Psoas muscle (tissue), 8 donors: ENCODE data around the gene ZNF646. TPM values are rescaled to one million over a fixed set of nuclear protein-coding genes. Genes with fewer than 3 reads are reported as not detected.

Experiments
- ATAC-seq, 4 donors: fragments of 200-7000 bp; cut with Tn5 transposase; one replicate each; pipeline ENCODE4 v1.9.1; 2020; ENCODE audit warnings: moderate library complexity in 3 of 4, mild to moderate bottlenecking in 2 of 4
- DNase-seq, 2 donors: peaks; one replicate each; pipeline ENCODE4 v3.0.0-alpha.2; 2020
- H3K27ac ChIP-seq: fragments of 200-600 bp; one replicate; pipeline ENCODE4 v1.8.0; 2022
- H3K27me3 ChIP-seq, 3 donors: fragments of 200-600 bp in 1 of 3; one replicate each; pipeline versions ENCODE4 v1.6.1 to v1.8.0; 2013 to 2022; ENCODE audit warnings: low read length in 2 of 3, mild to moderate bottlenecking in 2 of 3, moderate library complexity in 1 of 3; ENCODE audit not compliant: insufficient read depth in 3 of 3
- H3K36me3 ChIP-seq, 2 donors: fragments of 200-600 bp in 1 of 2; one replicate each; pipeline versions ENCODE4 v1.6.1 to v1.8.0; 2013 to 2022; ENCODE audit warnings: low read depth in 1 of 2, mild to moderate bottlenecking in 1 of 2, moderate library complexity in 1 of 2; ENCODE audit not compliant: insufficient read depth in 1 of 2
- H3K4me1 ChIP-seq: fragments of 200-600 bp; one replicate; pipeline ENCODE4 v1.8.0; 2022
- H3K4me3 ChIP-seq: fragments of 200-600 bp; one replicate; pipeline ENCODE4 v1.8.0; 2022; ENCODE audit warnings: mild to moderate bottlenecking
- H3K9me3 ChIP-seq: fragments of 200-600 bp; one replicate; pipeline ENCODE4 v1.8.0; 2022
- WGBS, 3 donors: extraction: QIAGEN DNeasy Blood & Tissue Kit; methylation state at CpG; one replicate each; pipeline versions ENCODE4 v1.1.6 to v1.1.7; 2013; 5-methylcytosine and 5-hydroxymethylcytosine counted together
- intact Hi-C, 2 donors: fragments of 100-400 bp; cut with DNase I; formaldehyde crosslinking; loops; one replicate each; pipeline versions ENCODE4 v1.11.0 to v1.14.2; 2022
- polyA plus RNA-seq, 3 donors: library from polyadenylated mRNA; stranded (reverse); fragments of 200-250 nt; gene quantifications; one replicate each; pipeline ENCODE4 v1.2.3, GENCODE V29; 2013
- total RNA-seq, 4 donors: library from RNA; stranded (reverse); fragmentation: NEBNext Ultra II Directional in 2 of 4; extraction: Animal tissue kit (Norgen Biotek cat#: 25700) in 2 of 4; gene quantifications; one replicate each; pipeline versions ENCODE4 v1.2.1 to v1.2.4, GENCODE V29; 2021 to 2023
- TF ChIP-seq, protein P1 (sequence below): fragments of 200-600 bp; IDR thresholded peaks from one replicate; pipeline ENCODE4 v1.8.0; 2022; ENCODE audit warnings: antibody characterized with exemption
- donor health status: healthy with polysubstance abuse.
- donor health status: DM: no; HTN: no; CAD: no; lungs with moderate emphysema.
- donor health status: Bipolar disorder and iron deficiency.
- donor health status: healthy.
- donor health status: DM: yes; HTN: yes; CAD: no.
- donor health status: DM: no; HTN: no; CAD: no.
- donor health status: DM: no; HTN: no; CAD: no.
- donor health status: DM: yes; HTN: yes; CAD: no.

The ZNF646 gene
- total and polyA plus RNA-seq, 7 donors: 4.0 to 22.6 (median 8.9) TPM

DNA sequence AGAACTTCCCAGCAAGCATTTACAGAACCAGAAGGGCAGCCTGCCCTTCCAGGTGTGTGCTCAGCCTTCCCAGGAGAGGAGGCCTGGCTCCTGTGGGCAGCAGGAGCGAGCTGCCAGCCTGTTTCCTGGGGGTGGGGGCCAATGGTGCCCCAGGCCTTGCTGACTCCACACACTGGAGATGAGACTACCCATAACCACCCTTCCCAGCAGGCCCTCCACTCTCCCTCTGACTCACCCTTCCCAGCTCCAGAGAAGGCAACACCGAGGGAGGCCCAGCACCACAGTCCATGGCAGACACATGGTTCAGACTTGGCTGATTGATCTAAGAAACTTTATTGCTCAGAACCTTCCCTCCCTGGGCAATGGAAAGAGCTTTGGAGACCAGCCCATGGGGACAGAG is 16.3 kb downstream of the ZNF646 start:
- ATAC-seq: no peak
- intact Hi-C loops: loop anchor here in 1 of 2 donors (10.0 kb wide), 1 partner anchor 106 kb away; the partner anchor contains the start of gene HSD3B7
- H3K36me3 ChIP-seq: peaks cover 0 to 40% of the 10 kb centered on the region in 2 donors
- H3K9me3 ChIP-seq: no peaks in the 10 kb centered on the region
- H3K27me3 ChIP-seq: no peaks in the 10 kb centered on the region
- WGBS, 3 donors: 70 to 85% (median 85%) methylated on average over 2 of the region's 2 CpGs
- TF ChIP-seq, protein P1, sequence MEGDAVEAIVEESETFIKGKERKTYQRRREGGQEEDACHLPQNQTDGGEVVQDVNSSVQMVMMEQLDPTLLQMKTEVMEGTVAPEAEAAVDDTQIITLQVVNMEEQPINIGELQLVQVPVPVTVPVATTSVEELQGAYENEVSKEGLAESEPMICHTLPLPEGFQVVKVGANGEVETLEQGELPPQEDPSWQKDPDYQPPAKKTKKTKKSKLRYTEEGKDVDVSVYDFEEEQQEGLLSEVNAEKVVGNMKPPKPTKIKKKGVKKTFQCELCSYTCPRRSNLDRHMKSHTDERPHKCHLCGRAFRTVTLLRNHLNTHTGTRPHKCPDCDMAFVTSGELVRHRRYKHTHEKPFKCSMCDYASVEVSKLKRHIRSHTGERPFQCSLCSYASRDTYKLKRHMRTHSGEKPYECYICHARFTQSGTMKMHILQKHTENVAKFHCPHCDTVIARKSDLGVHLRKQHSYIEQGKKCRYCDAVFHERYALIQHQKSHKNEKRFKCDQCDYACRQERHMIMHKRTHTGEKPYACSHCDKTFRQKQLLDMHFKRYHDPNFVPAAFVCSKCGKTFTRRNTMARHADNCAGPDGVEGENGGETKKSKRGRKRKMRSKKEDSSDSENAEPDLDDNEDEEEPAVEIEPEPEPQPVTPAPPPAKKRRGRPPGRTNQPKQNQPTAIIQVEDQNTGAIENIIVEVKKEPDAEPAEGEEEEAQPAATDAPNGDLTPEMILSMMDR: no peak
- H3K4me3 ChIP-seq: no peak overlapping the region
- DNase-seq: peak in 1 of 2 donors; percentile 24
- no peak overlapping the region for H3K27ac ChIP-seq
- peaks cover 2% of the 10 kb centered on the region for H3K4me1 ChIP-seq

DNA sequence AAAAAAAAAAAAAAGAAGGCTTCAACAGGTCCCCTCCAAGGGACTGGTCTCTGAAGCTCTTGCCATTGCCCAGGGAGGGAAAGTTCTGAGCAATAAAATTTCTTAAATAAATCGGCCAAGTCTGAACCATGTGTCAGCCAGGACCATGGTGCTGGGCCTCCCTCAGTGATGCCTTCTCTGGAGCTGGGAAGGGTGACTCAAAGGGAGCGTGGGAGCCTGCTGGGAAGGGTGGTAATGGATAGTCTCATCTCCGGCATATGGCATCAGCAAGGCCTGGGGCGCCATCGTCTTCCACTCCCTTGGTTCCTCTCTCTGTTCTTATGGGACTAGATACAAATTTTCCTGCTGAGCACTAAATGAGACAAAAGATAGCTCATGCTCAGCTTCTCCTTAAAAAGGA is 18.1 kb downstream of the ZNF646 start:
- no peaks in the 10 kb centered on the region for H3K9me3 ChIP-seq
- WGBS, 3 donors: 90 to 95% (median 95%) methylated on average over 5 of the region's 5 CpGs
- TF ChIP-seq, protein P1: no peak
- intact Hi-C loops: loop anchor here in 1 of 2 donors (10.0 kb wide), 1 partner anchor 108 kb away; the partner anchor contains the start of gene HSD3B7
- no peak overlapping the region for H3K27ac ChIP-seq
- DNase-seq: peak in 1 of 2 donors; percentile 25
- peaks cover 0 to 31% of the 10 kb centered on the region in 2 donors for H3K36me3 ChIP-seq
- no peak for ATAC-seq
- no peaks in the 10 kb centered on the region for H3K27me3 ChIP-seq
- H3K4me1 ChIP-seq: peaks cover 4% of the 10 kb centered on the region
- no peak overlapping the region for H3K4me3 ChIP-seq

DNA sequence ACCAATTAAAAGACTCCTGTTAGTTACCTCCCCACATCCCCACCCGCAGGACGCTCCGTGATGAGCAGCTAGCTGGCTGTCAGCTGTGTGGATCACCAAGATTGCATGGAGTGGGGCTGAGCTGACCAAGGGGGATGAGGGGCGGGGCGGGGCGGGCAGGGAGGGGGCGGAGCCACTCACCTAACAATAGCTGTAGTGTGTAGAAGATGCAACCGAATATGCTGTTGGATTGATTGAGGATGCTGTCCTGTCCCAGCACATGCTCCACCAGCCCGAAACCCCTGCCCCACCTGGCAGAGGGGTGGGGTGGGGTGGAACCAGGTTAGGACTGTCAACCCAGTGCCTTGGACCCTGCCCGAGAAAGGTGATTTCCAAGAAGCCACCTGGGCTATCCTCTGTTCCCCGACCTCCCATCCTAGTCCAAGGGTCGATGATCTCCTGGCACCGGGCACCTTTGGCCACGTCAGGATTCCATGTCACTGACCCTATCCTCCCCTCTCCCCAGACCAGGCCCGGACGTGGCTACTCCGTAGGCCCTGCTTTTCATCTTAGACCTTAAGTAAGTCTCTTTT is 19.0 kb downstream of the ZNF646 start:
- 31 to 40% (median 33%) methylated on average over 16 to 17 of the region's 17 CpGs for WGBS, 3 donors
- Histone ChIP-seq H3K4me3 (peak overlapping the region; percentile 98), H3K27ac (peak overlapping the region; percentile 94), H3K4me1 (peaks cover 4% of the 10 kb centered on the region), H3K9me3 (no peaks in the 10 kb centered on the region), H3K36me3 (peaks cover 0 to 27% of the 10 kb centered on the region in 2 donors), H3K27me3 (no peaks in the 10 kb centered on the region)
- TF ChIP-seq, protein P1: no peak
- intact Hi-C loops: loop anchor here in 1 of 2 donors (10.0 kb wide), 1 partner anchor 108 kb away; the partner anchor contains the start of gene HSD3B7
- peak in 1 of 2 donors; percentile 59 for DNase-seq
- ATAC-seq: no peak

DNA sequence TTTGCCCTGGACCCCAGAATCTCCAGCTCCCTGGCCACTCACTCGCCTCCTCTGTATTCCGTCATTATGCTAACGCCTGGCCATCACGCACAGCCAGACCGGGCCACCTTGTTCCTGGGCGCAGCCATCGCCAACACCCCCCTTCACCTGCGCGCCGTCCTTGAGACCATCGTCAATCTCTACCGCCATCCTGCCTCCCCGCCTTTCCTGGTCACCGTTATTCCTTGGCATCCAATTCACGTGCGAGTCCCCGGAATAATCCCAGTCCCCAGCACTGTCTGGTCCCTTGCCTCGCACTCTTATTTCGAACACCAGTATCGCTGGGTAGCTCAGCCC is 19.8 kb downstream of the ZNF646 start:
- peak overlapping the region; percentile 98 for H3K4me3 ChIP-seq
- DNase-seq (no peak), ATAC-seq (peak; percentile 3 to 45 (median 27))
- intact Hi-C loops: loop anchor here (1.0 to 10.0 kb wide), 2 partner anchors 48 to 109 kb away; partner anchors contain the start of gene HSD3B7 (in 1 of the 2)
- H3K27ac ChIP-seq: peak overlapping the region; percentile 94
- peaks cover 4% of the 10 kb centered on the region for H3K4me1 ChIP-seq
- peaks cover 0 to 20% of the 10 kb centered on the region in 2 donors for H3K36me3 ChIP-seq
- H3K27me3 ChIP-seq: no peaks in the 10 kb centered on the region
- H3K9me3 ChIP-seq: no peaks in the 10 kb centered on the region
- WGBS, 3 donors: 0 to 1% (median 0%) methylated on average over 20 of the region's 20 CpGs
- TF ChIP-seq, protein P1: no peak
